ENCODE measurements around the gene CLMP. TPM values are rescaled to one million over a fixed set of nuclear protein-coding genes. Genes with fewer than 3 reads are reported as not detected.
A peak's percentile ranks its signal among the peaks of the same experiment; 100 is the strongest.

The CLMP gene
- total RNA-seq, 2 donors from 2014 or later: 3.3 to 13.2 TPM

GRCh38 chr11:123216249-123216648 lies 21.2 kb upstream of the CLMP start:
- peak; percentile 60 for DNase-seq
- no peak for TF ChIP-seq CTCF (IDR thresholded peaks at IDR 0.05)
- intact Hi-C loops (cut with DNase I): no loop called here

GRCh38 chr11:123214940-123215339 lies 19.9 kb upstream of the CLMP start:
- Histone ChIP-seq H3K27me3 (no peaks in the 10 kb centered on the region), H3K9ac (ENCODE audit: low read depth in 2 of 2, low read length in 2 of 2) (no peak overlapping the region), H3K4me1 (no peaks in the 10 kb centered on the region), H3K4me3 (no peak overlapping the region), H3K27ac (no peak overlapping the region), H3K36me3 (no peaks in the 10 kb centered on the region), H3K9me3 (no peaks in the 10 kb centered on the region)
- intact Hi-C loops (cut with DNase I): no loop called here
- no peak for TF ChIP-seq CTCF (IDR thresholded peaks at IDR 0.05)
- no peak for DNase-seq

More at GRCh38 chr11:123216249-123216648, 21.2 kb upstream of the CLMP start:
- Histone ChIP-seq H3K27ac (no peak overlapping the region), H3K4me1 (no peaks in the 10 kb centered on the region), H3K27me3 (no peaks in the 10 kb centered on the region), H3K9ac (ENCODE audit: low read depth in 2 of 2, low read length in 2 of 2) (no peak overlapping the region), H3K4me3 (no peak overlapping the region), H3K9me3 (no peaks in the 10 kb centered on the region), H3K36me3 (no peaks in the 10 kb centered on the region)

GRCh38 chr11:123214396-123214795 lies 19.3 kb upstream of the CLMP start:
- Histone ChIP-seq H3K4me3 (no peak overlapping the region), H3K9me3 (no peaks in the 10 kb centered on the region), H3K27ac (no peak overlapping the region), H3K9ac (ENCODE audit: low read depth in 2 of 2, low read length in 2 of 2) (no peak overlapping the region), H3K4me1 (no peaks in the 10 kb centered on the region), H3K27me3 (no peaks in the 10 kb centered on the region), H3K36me3 (no peaks in the 10 kb centered on the region)
- TF ChIP-seq CTCF (IDR thresholded peaks at IDR 0.05): no peak
- intact Hi-C loops (cut with DNase I): no loop called here
- no peak for DNase-seq

- no peaks in the 10 kb centered on the region for H3K36me3 ChIP-seq
- no peaks in the 10 kb centered on the region for H3K4me1 ChIP-seq
- TF ChIP-seq CTCF (IDR thresholded peaks at IDR 0.05): no peak
- H3K4me3 ChIP-seq: no peak overlapping the region
- H3K27ac ChIP-seq: peak overlapping the region; percentile 6
- intact Hi-C loops (cut with DNase I): no loop called here
- no peak overlapping the region for H3K9ac ChIP-seq (ENCODE audit: low read depth in 2 of 2, low read length in 2 of 2)
- no peaks in the 10 kb centered on the region for H3K27me3 ChIP-seq
- DNase-seq: peak; percentile 46
- no peaks in the 10 kb centered on the region for H3K9me3 ChIP-seq
Observed at GRCh38 chr11:123213307-123213771, 18.3 kb upstream of the CLMP start.

- Histone ChIP-seq H3K4me3 (no peak overlapping the region), H3K4me1 (no peaks in the 10 kb centered on the region), H3K9me3 (no peaks in the 10 kb centered on the region), H3K9ac (ENCODE audit: low read depth in 2 of 2, low read length in 2 of 2) (no peak overlapping the region), H3K27ac (no peak overlapping the region), H3K36me3 (no peaks in the 10 kb centered on the region), H3K27me3 (no peaks in the 10 kb centered on the region)
- intact Hi-C loops (cut with DNase I): no loop called here
- no peak for TF ChIP-seq CTCF (IDR thresholded peaks at IDR 0.05)
- no peak for DNase-seq
Observed at GRCh38 chr11:123212406-123212805, 17.4 kb upstream of the CLMP start.

Data from colonic mucosa (tissue), 4 donors.